GM04503 (cell line): Measurements from ENCODE around the gene NDUFV2.
"Not testable (repeated sequence)": the region's sequence is repeated elsewhere in the genome, so short reads cannot be mapped to it uniquely, and the experiment has no call there.

Source experiments
- DNase-seq: peaks from one replicate; pipeline ENCODE4 v3.0.0-alpha.2; 2012; ENCODE audit warnings: low read depth

The NDUFV2 gene

GRCh38 chr18:9153256-9153655, 50.8 kb downstream of the NDUFV2 start:
- DNase-seq, result no peak

DNA sequence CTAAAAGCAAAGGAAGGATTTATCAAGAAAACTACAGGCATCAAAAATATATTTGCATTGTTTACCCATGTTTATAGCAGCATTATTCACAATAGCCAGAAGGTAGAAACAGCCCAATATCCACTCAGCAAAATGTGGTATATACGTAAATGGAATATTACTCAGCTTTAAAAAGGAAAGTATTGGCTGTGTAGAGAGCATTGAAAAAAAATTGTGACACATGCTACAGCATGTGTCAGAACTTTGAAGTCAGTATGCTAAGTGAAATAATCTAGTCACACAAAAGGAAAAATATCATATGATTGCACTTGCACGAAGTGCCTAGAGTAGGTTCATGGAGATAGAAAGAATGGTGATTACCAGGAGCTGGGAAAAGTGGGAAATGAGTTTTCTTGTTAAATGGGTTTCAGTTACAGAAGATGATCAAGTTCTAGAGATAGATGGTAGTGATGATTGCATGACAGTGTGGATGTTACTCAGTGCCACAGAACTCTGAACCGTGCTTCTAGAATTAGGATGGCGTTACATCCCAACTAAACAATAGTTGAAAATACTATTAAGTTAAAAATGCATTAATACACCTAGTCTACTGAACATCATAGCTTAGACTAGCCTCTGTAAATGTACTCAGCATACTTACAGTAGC, 54.2 kb downstream of the NDUFV2 start:
- DNase-seq, result no peak

DNA sequence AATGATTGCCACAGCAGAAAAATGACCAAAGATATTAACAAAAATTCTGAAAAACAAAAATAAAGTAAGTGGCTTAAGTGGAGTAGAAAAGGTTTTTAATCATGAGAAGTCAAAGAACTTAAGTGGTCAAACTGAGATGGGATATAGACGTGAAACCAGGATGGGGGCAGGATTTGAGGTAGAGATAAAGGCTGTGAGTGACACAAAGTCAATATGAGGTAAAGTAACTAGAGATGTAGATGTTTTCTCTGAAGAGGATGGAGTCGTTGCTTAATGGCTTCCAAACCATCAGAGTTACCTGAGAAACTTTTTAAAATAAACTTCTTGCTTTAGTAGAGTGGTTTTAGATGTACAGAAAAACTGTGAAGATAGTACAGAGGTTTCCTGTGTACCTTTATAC, 55.3 kb downstream of the NDUFV2 start:
- no peak for DNase-seq

GRCh38 chr18:9160014-9160413, 57.5 kb downstream of the NDUFV2 start:
- DNase-seq, result no peak

- DNase-seq, result not testable (repeated sequence)
These were observed 60.2 kb downstream of the NDUFV2 start for GRCh38 chr18:9162663-9163062.

DNA sequence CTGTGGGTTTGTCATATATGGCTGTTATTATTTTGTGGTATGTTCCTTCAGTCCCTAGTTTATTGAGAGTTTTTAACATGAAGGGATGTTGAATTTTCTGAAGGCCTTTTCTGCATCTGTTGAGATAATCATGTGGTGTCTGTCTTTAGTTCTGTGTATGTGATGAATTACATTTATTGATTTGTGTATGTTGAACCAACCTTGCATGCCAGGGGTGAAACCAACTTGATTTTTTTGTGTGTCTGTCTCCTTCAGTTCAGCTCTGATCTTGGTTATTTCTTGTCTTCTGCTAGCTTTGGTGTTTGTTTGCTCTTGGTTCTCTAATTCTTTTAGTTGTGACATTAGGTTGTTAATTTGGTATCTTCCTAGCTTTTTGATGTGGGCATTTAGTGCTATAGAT, 61.6 kb downstream of the NDUFV2 start:
- not testable (repeated sequence) for DNase-seq

- DNase-seq, result not testable (repeated sequence)
These were observed 63.4 kb downstream of the NDUFV2 start for GRCh38 chr18:9165883-9166282.

- DNase-seq, result not testable (repeated sequence)
These were observed 67.0 kb downstream of the NDUFV2 start for GRCh38 chr18:9169515-9169914.

DNA sequence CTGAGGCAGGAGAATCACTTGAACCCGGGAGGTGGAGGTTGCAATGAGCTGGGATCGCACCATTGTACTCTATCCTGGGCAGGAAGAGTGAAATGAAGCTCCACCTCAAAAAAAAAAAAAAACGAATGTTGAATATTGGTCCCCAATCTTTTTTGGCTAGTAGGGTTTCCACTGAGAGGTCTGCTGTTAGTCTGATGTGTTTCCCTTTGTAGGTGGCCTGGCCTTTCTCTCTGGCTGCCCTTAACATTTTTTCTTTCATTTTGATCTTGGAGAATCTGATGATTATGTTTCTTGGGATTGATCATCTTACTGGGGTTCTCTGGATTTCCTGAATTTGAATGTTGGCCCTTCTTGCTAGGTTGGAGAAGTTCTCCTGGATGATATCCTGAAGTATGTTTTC, 69.4 kb downstream of the NDUFV2 start:
- not testable (repeated sequence) for DNase-seq

- DNase-seq, result no peak
These were observed 70.1 kb downstream of the NDUFV2 start for GRCh38 chr18:9172506-9173127.

DNA sequence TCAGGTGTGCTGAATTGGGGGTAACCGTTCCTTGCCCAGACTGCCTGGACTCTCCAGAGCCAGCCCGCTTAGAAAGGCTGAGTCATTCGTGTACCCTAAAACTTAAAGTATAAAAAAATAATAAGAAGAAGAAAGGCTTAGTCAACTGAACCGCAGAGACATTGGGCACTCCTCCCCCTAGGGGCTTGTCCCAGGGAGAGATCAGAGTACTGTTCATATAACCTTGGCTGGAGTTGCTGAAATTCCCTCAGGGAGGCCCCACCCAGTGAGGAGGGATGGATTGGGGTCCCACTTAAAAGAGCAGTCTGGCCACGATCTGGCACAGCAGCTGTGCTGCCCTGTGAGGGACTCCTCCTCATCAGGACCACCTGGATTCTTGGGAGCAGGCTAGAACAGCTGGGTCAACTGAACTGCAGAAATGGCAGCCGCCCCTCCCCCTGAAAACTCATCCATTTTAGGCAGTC, 71.3 kb downstream of the NDUFV2 start:
- no peak for DNase-seq

GRCh38 chr18:9174302-9174701, 71.8 kb downstream of the NDUFV2 start:
- DNase-seq, result no peak

DNA sequence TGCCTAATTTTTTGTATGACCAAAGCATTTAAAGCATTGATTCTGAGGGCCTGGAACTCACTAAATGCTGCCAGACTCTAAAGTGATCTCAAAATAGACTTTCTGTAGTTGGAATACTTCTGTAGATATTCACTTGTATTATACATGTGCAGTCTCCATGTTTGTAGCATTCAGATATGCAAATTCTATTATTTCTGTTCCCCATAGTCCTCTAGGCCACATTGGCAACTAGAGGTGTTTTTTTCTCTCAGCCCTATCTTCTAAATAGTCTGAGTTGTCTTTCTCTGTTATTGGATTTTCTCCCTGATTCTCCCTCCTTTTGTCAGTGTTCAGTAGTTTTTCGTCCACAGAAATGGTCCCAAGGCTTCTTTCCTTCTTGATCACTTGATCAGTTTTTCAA, 72.6 kb downstream of the NDUFV2 start:
- no peak for DNase-seq

DNA sequence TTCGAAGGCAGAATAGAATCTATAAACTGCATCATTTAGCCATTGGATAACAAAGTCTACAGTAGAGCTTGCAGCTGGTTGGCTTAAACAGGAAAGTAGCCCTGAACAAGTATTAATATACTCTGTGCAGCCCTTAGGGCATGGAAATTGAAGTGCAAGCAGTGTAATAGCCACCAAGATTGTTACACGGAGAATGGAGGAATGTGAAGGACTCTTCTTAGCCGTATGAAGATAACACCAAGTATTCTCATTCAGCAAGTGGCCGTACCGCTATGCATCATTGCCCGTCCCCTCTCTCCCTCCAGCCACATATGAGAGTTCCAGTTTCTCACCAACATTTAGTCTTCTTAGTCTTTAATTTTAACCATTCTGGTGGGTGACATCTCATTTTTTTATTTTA, 74.5 kb downstream of the NDUFV2 start:
- DNase-seq, result no peak

- no peak for DNase-seq
These were observed 75.0 kb downstream of the NDUFV2 start for GRCh38 chr18:9177466-9177865.

GRCh38 chr18:9178557-9178956, 76.1 kb downstream of the NDUFV2 start:
- no peak for DNase-seq

DNA sequence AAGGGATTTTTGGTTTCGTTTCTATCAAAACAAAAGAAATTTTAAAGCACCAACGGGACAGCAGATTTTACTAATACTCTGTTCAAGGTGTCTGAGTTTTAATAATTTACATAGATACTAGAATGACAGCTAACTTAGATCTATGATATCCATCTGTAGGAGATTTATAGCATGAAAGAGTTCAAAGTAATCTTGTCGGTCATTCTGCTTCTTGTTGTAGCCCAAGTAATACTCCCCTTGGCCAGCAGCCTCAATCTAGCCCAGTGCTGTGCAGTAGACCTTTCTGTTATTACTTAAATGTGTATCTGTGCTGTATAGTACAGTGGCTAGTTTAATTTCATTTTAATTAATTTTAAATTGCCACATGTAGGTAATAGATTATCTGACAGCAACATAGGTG, 78.8 kb downstream of the NDUFV2 start:
- no peak for DNase-seq

DNA sequence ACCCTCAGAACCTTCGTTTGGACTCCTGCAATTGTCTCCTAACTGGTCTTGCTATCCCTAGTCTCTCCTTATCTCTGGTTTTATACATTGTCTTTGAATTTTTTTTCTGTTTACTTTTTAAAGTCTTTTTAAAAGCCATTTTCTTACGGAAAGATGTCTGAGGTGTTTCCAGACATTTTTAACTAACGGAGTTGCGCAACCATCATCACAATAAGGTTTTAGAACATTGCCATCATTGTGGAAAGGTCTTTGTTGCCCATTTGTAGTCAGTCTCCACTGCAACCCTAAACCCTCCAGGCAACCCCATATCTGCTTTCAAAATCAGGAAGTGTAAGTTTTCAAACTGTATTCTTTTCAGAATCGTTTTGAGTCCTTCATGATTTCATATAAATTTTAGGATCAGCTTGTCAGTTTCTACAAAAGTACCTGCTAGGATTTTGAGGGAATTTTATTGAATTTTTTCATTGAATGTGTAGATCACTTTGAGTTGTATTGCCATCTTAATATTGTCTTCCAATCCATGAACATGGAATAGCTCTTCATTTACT, 80.4 kb downstream of the NDUFV2 start:
- DNase-seq, result no peak
